ENCODE measurements around the gene TRIM15.

DNA sequence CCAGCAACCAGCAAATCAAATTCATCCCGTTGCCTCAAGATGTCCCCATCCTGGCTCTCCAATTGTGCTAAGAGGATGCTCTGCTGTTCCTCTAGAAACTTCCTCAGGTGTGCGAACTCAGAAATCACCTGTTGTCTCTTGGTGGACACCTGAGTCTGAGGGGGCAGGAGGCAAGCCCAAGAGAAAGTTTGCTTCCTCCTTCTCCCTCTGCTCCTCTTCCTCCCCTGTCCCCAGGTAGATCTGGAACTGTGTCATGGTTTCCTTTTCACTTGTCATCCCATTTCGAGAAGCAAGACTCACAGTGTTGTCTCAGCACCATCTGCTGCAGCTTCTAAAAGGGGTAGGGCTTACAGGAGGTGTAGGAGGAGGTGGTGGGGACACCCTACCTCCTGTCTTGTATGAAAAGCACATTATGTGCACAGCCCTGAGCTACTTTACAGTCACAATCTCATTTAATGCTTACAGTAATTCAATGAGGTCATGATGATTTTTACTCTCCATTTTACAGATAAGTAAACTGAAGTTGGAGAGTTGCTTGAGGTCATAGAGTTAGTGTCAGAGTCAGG, 4.8 kb upstream of the TRIM15 start:
- TF ChIP-seq EZH2 (IDR thresholded peaks at IDR 0.05): no peak
- TF ChIP-seq POLR2AphosphoS5 (IDR thresholded peaks at IDR 0.05; ENCODE audit: borderline replicate concordance, low read depth, low read length): no peak
- no peak for TF ChIP-seq FOXP2 (optimal IDR thresholded peaks at IDR 0.05; ENCODE audit: control extremely low read depth, extremely low read length, insufficient read depth)
